GM18861 (cell line): ENCODE measurements around the gene RNU7-1.
A peak's percentile ranks its signal among the peaks of the same experiment; 100 is the strongest.

Experiments
- ATAC-seq: cut with Tn5 transposase; IDR thresholded peaks from one replicate; pipeline ENCODE4 v1.9.1; 2021; ENCODE audit not compliant: unreplicated experiment

Gene RNU7-1

GRCh38 chr12:6952121-6952862 lies 8.7 kb downstream of the RNU7-1 start:
- ATAC-seq, result no peak

GRCh38 chr12:6952863-6953441 lies 9.3 kb downstream of the RNU7-1 start:
- ATAC-seq, result no peak

- peak; percentile 35 for ATAC-seq
Observed at GRCh38 chr12:6953442-6954315, 10.1 kb downstream of the RNU7-1 start.

- ATAC-seq, result no peak
Observed at GRCh38 chr12:6954316-6955107, 10.9 kb downstream of the RNU7-1 start.

GRCh38 chr12:6955108-6956020 lies 11.7 kb downstream of the RNU7-1 start:
- ATAC-seq, result no peak

- no peak for ATAC-seq
Observed at GRCh38 chr12:6956021-6956727, 12.6 kb downstream of the RNU7-1 start.

GRCh38 chr12:6957151-6957701 lies 13.6 kb downstream of the RNU7-1 start:
- ATAC-seq, result no peak

GRCh38 chr12:6957741-6958608 lies 14.4 kb downstream of the RNU7-1 start:
- ATAC-seq, result no peak

- no peak for ATAC-seq
Observed at GRCh38 chr12:6958609-6959057, 15.0 kb downstream of the RNU7-1 start.

- peak; percentile 35 for ATAC-seq
Observed at GRCh38 chr12:6959058-6959804, 15.6 kb downstream of the RNU7-1 start.

GRCh38 chr12:6959805-6960592 lies 16.4 kb downstream of the RNU7-1 start:
- ATAC-seq, result no peak

GRCh38 chr12:6960593-6961277 lies 17.1 kb downstream of the RNU7-1 start:
- no peak for ATAC-seq

GRCh38 chr12:6961278-6961694 lies 17.7 kb downstream of the RNU7-1 start:
- ATAC-seq, result peak; percentile 18

- peak; percentile 20 for ATAC-seq
Observed at GRCh38 chr12:6961695-6962284, 18.2 kb downstream of the RNU7-1 start.

GRCh38 chr12:6962285-6963015 lies 18.8 kb downstream of the RNU7-1 start:
- no peak for ATAC-seq
